K562 (cell line): ENCODE data around the gene ANKRD30A. TPM values are rescaled to one million over a fixed set of nuclear protein-coding genes. Genes with fewer than 3 reads are reported as not detected.

ENCODE experiments used
- ATAC-seq: fragments of 200-7000 bp; cut with Tn5 transposase; 3 replicates; pipeline ENCODE4 v1.9.1; 2020; ENCODE audit warnings: moderate library complexity
- BruUV-seq: library from RNA; stranded (reverse); fragments of 400-500 nt; replicated peaks from 2 replicates; lab custom pipeline; 2021; lab: Mats Ljungman, UMichigan
- CTCF ChIA-PET: fragments of 300-600 bp; formaldehyde crosslinking; extraction: SDS; loops from one replicate; lab custom pipeline; 2021; ENCODE audit warnings: low intra/inter-chr PET ratio; lab: Yijun Ruan, JAX
- POLR2A ChIA-PET: fragments of 300-600, 350-650 bp; sonication (Branson Sonifier 250); formaldehyde crosslinking; extraction: SDS; loops from one replicate; lab custom pipeline; 2021; ENCODE audit warnings: antibody characterized with exemption, inconsistent platforms; lab: Yijun Ruan, JAX
- DNase-seq, 4 experiments: peaks; one replicate each; pipeline versions ENCODE4 v3.0.0 to v3.0.0-alpha.2; 2011 to 2018; ENCODE audit warnings: low spot score in 3 of 4, mixed read lengths in 3 of 4; ENCODE audit errors: extremely low read depth in 1 of 4
- FAIRE-seq: peaks from 2 replicates; lab custom pipeline; 2011; peaks lifted over from hg19 to GRCh38; lab: Jason Lieb, UNC
- H2AFZ ChIP-seq: 2 replicates; pipeline ENCODE4 v1.6.0; 2011; ENCODE audit warnings: low read depth, low read length, control low read depth, inconsistent platforms
- H3K27ac ChIP-seq: fragments of 200-600 bp; 3 replicates; pipeline ENCODE4 v1.8.0; 2011; ENCODE audit warnings: low read depth, mild to moderate bottlenecking, control low read depth, inconsistent platforms, low read length, moderate library complexity, mixed read lengths; ENCODE audit errors: extremely low read depth
- H3K27me3 ChIP-seq, 2 experiments: fragments of 300-600 bp in 1 of 2; 2 replicates in 1 of 2; 3 replicates in 1 of 2; pipeline versions ENCODE4 v1.6.0 to v1.8.0; 2011; ENCODE audit warnings: inconsistent platforms in 2 of 2, low read length in 2 of 2, mild to moderate bottlenecking in 1 of 2, mixed read lengths in 1 of 2, moderate library complexity in 1 of 2; ENCODE audit not compliant: control insufficient read depth in 2 of 2, insufficient read depth in 2 of 2
- H3K36me3 ChIP-seq: fragments of 300-600 bp; 3 replicates; pipeline ENCODE4 v1.8.0; 2011; ENCODE audit warnings: mild to moderate bottlenecking, low read length, inconsistent platforms; ENCODE audit not compliant: control insufficient read depth, insufficient read depth
- H3K4me1 ChIP-seq, 2 experiments: fragments of 200-600 bp in 1 of 2; replicated peaks in 1 of 2; 2 replicates in 1 of 2; 3 replicates in 1 of 2; pipeline versions ENCODE4 v1.5.1 to v1.8.0; 2011; ENCODE audit warnings: inconsistent platforms in 2 of 2, low read length in 2 of 2, mild to moderate bottlenecking in 1 of 2, mixed read lengths in 1 of 2, moderate library complexity in 1 of 2; ENCODE audit not compliant: control insufficient read depth in 2 of 2, insufficient read depth in 2 of 2
- H3K4me2 ChIP-seq: 2 replicates; pipeline ENCODE4 v1.6.1; 2011; ENCODE audit warnings: low read length, control low read depth, inconsistent platforms, mixed read lengths; ENCODE audit not compliant: insufficient read depth
- H3K4me3 ChIP-seq: fragments of 200-600 bp; sonication (generic), shearing (Covaris generic); 2 replicates; pipeline ENCODE4 v1.5.1; 2016; ENCODE audit warnings: control low read depth, inconsistent platforms
- H3K79me2 ChIP-seq: fragments of 200-600 bp; 3 replicates; pipeline ENCODE4 v1.8.0; 2011; ENCODE audit warnings: low read length, inconsistent platforms; ENCODE audit not compliant: control insufficient read depth, insufficient read depth
- H3K9ac ChIP-seq, 2 experiments: 2 replicates each; pipeline versions ENCODE4 v1.6.0 to v1.6.1; 2011; ENCODE audit warnings: low read depth in 2 of 2, low read length in 2 of 2, control low read depth in 1 of 2, inconsistent platforms in 1 of 2, mild to moderate bottlenecking in 1 of 2, mixed read lengths in 1 of 2; ENCODE audit not compliant: insufficient read depth in 1 of 2
- H3K9me1 ChIP-seq: one replicate; pipeline ENCODE4 v1.6.0; 2011; ENCODE audit warnings: inconsistent platforms, mild to moderate bottlenecking, low read length, moderate library complexity; ENCODE audit not compliant: control insufficient read depth, insufficient read depth
- H3K9me3 ChIP-seq: replicated peaks from 2 replicates; pipeline ENCODE4 v1.5.1; 2011; ENCODE audit warnings: low read depth, low read length, inconsistent platforms; ENCODE audit not compliant: control insufficient read depth, insufficient read depth
- H4K20me1 ChIP-seq: replicated peaks from 2 replicates; pipeline ENCODE4 v1.6.1; 2011; ENCODE audit warnings: low read length, inconsistent platforms, mixed read lengths; ENCODE audit not compliant: control insufficient read depth, insufficient read depth
- BHLHE40 ChIP-seq: IDR thresholded peaks from 2 replicates; pipeline ENCODE4 v1.6.1; 2011; ENCODE audit warnings: low read length, improper control_type of control experiment
- EP300 ChIP-seq: IDR thresholded peaks from 2 replicates; pipeline ENCODE4 v1.6.1; 2012; ENCODE audit warnings: low read length, improper control_type of control experiment
- FOXJ2 ChIP-seq: fragments of 200-800 bp; sonication (Bioruptor generic); IDR thresholded peaks from 2 replicates; pipeline ENCODE4 v1.6.1; 2016; ENCODE audit warnings: missing genetic modification characterization, missing compliant biosample characterization
- FOXK2 ChIP-seq, 2 experiments: fragments of 450-650 bp; IDR thresholded peaks in 1 of 2; conservative IDR thresholded peaks in 1 of 2; 2 replicates each; pipeline ENCODE4 v1.6.1; 2016; ENCODE audit warnings: low read depth in 2 of 2, mild to moderate bottlenecking in 1 of 2
- PRPF4 ChIP-seq: fragments of 200-400 bp; formaldehyde crosslinking; IDR thresholded peaks from one replicate; pipeline ENCODE4 v1.6.1; 2017; ENCODE audit warnings: low read length, low read depth, mild to moderate bottlenecking; ENCODE audit not compliant: insufficient read depth, poor library complexity, severe bottlenecking
- RHOXF2B ChIP-seq: fragments of 250-450 bp; sonication (Bioruptor Pico); conservative IDR thresholded peaks from 2 replicates; pipeline ENCODE4 v1.5.1; 2021
- SLC30A9 ChIP-seq: fragments of 250-450 bp; sonication (Bioruptor Pico); IDR thresholded peaks from 2 replicates; pipeline ENCODE4 v1.8.0; 2022; ENCODE audit warnings: mild to moderate bottlenecking, moderate library complexity
- U2AF1 ChIP-seq: fragments of 200-400 bp; formaldehyde crosslinking; optimal IDR thresholded peaks from 2 replicates; pipeline ENCODE3; 2017; ENCODE audit warnings: mild to moderate bottlenecking, low read depth, low read length, moderate library complexity
- ZBTB9 ChIP-seq: fragments of 450-650 bp; formaldehyde crosslinking; IDR thresholded peaks from 2 replicates; pipeline ENCODE4 v1.4.0; 2020; ENCODE audit warnings: mild to moderate bottlenecking, moderate library complexity
- ZNF12 ChIP-seq: sonication (generic); formaldehyde crosslinking; IDR thresholded peaks from 2 replicates; pipeline ENCODE4 v1.4.0; 2020; ENCODE audit warnings: mild to moderate bottlenecking, missing genetic modification reagents
- ZNF24 ChIP-seq: fragments of 450-650 bp; IDR thresholded peaks from 2 replicates; pipeline ENCODE4 v1.6.1; 2016
- ZZZ3 ChIP-seq: fragments of 450-650 bp; IDR thresholded peaks from 2 replicates; pipeline ENCODE4 v1.6.1; 2016; ENCODE audit warnings: antibody characterized with exemption, mild to moderate bottlenecking, moderate library complexity
- WGBS: fragments of 100-300 bp; shearing (Covaris generic); methylation state at CpG from one replicate; pipeline ENCODE4 v1.1.6; 2016; ENCODE audit warnings: low coverage, mixed read lengths; ENCODE audit not compliant: insufficient coverage; ENCODE audit errors: missing lambda C conversion rate; 5-methylcytosine and 5-hydroxymethylcytosine counted together
- in situ Hi-C: fragments of 300-500 bp; cut with MboI; formaldehyde crosslinking; loops from 4 replicates; pipeline ENCODE4 v1.15.0; 2018; ENCODE audit warnings: inconsistent platforms, mixed read lengths
- intact Hi-C: fragments of 100-400 bp; cut with micrococcal nuclease; formaldehyde crosslinking; loops from 2 replicates; pipeline ENCODE4 v1.14.2; 2022
- polyA plus RNA-seq, 8 experiments: library from polyadenylated mRNA; depleted of rRNA in 4 of 8; stranded (reverse) in 5 of 8; unstranded in 3 of 8; fragments of >200 nt; fragmentation: Nextera tagmentation in 2 of 8; fragmentation: Illumina TruSeq in 1 of 8; extraction: Ambion mirVana in 2 of 8; extraction: Trizol in 1 of 8; gene quantifications; 2 replicates each; pipeline versions ENCODE4 v1.2.1 to v1.2.3, GENCODE V29; 2011 to 2014; ENCODE audit warnings: inconsistent platforms in 1 of 8, missing spikeins in 1 of 8
- total RNA-seq, 7 experiments: library from RNA; depleted of rRNA in 6 of 7; stranded (reverse); fragments of >200 nt in 6 of 7; fragmentation: Illumina TruSeq in 2 of 7; extraction: Trizol in 2 of 7; gene quantifications; 2 replicates each; pipeline versions ENCODE4 v1.2.1 to v1.2.3, GENCODE V29; 2011 to 2021; ENCODE audit warnings: low replicate concordance in 1 of 7
- TF ChIP-seq, protein P1 (sequence below): sonication (generic); formaldehyde crosslinking; IDR thresholded peaks from 2 replicates; pipeline ENCODE4 v1.4.0; 2020; ENCODE audit warnings: mild to moderate bottlenecking, missing genetic modification reagents
- TF ChIP-seq, protein P2 (sequence below): sonication (generic); formaldehyde crosslinking; IDR thresholded peaks from 2 replicates; pipeline ENCODE4 v1.8.0; 2022; ENCODE audit warnings: missing genetic modification reagents, mild to moderate bottlenecking, borderline replicate concordance

Gene ANKRD30A
- total and polyA plus RNA-seq, 9 of the 15 experiments (the other 6 are each of a cell fraction or from before 2014, with no cell fraction given), result 0.04 to 0.09 (median 0.07) TPM; not detected in 6

- TF ChIP-seq ZZZ3 (no peak), EP300 (no peak), RHOXF2B (no peak), SLC30A9 (CRISPR knock-in tag) (no peak)
- TF ChIP-seq, protein P1, sequence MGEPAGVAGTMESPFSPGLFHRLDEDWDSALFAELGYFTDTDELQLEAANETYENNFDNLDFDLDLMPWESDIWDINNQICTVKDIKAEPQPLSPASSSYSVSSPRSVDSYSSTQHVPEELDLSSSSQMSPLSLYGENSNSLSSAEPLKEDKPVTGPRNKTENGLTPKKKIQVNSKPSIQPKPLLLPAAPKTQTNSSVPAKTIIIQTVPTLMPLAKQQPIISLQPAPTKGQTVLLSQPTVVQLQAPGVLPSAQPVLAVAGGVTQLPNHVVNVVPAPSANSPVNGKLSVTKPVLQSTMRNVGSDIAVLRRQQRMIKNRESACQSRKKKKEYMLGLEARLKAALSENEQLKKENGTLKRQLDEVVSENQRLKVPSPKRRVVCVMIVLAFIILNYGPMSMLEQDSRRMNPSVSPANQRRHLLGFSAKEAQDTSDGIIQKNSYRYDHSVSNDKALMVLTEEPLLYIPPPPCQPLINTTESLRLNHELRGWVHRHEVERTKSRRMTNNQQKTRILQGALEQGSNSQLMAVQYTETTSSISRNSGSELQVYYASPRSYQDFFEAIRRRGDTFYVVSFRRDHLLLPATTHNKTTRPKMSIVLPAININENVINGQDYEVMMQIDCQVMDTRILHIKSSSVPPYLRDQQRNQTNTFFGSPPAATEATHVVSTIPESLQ, result no peak
Observed at GRCh38 chr10:37314350-37314749, 189.0 kb downstream of the ANKRD30A start (continued).

DNA sequence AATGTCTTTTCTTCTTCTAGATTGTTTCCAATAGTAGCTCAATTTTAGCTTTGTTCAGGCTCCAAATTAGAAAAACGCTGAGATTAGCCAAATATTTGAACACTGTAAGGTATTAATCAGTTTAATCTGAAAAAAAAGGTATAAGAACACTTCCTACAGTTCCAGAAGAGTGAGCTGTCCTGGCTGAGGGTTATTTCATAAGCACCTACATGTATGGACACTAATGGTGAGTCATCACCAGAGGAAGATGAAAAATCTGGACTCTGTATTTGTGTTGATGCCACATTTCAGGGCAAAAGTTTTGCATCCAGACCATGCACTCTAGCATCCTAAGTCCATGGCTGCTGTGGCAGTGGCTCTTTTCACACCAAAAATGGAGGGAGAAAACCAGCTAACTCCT, 189.5 kb downstream of the ANKRD30A start:
- H3K4me1 ChIP-seq, result no peaks in the 10 kb centered on the region
- no peaks in the 10 kb centered on the region for H3K9me1 ChIP-seq
- no peaks in the 10 kb centered on the region for H3K36me3 ChIP-seq
- no peak overlapping the region for H2AFZ ChIP-seq
- TF ChIP-seq, protein P2, sequence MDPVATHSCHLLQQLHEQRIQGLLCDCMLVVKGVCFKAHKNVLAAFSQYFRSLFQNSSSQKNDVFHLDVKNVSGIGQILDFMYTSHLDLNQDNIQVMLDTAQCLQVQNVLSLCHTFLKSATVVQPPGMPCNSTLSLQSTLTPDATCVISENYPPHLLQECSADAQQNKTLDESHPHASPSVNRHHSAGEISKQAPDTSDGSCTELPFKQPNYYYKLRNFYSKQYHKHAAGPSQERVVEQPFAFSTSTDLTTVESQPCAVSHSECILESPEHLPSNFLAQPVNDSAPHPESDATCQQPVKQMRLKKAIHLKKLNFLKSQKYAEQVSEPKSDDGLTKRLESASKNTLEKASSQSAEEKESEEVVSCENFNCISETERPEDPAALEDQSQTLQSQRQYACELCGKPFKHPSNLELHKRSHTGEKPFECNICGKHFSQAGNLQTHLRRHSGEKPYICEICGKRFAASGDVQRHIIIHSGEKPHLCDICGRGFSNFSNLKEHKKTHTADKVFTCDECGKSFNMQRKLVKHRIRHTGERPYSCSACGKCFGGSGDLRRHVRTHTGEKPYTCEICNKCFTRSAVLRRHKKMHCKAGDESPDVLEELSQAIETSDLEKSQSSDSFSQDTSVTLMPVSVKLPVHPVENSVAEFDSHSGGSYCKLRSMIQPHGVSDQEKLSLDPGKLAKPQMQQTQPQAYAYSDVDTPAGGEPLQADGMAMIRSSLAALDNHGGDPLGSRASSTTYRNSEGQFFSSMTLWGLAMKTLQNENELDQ (CRISPR knock-in tag), result no peak
- TF ChIP-seq BHLHE40 (no peak), U2AF1 (no peak), ZNF12 (CRISPR knock-in tag) (no peak), PRPF4 (no peak), ZNF24 (no peak), FOXJ2 (tag) (no peak), ZBTB9 (CRISPR knock-in tag) (no peak), FOXK2 (conservative IDR thresholded peaks at IDR 0.05 in 1 of 2, IDR thresholded peaks at IDR 0.05 in 1 of 2; ENCODE audit: low read depth in 2 of 2) (no peak)
- CTCF ChIA-PET, result no interaction called here
- no peaks in the 10 kb centered on the region for H3K27me3 ChIP-seq
- in situ Hi-C loops (no loop called here), intact Hi-C loops (no loop called here)
- no TSS peak for BruUV-seq
- no peak overlapping the region for H3K9ac ChIP-seq
- H3K27ac ChIP-seq, result no peak overlapping the region
- ATAC-seq, result no peak
- DNase-seq, result no peak
- WGBS, result 0% methylated on average over 1 of the region's 1 CpG
- no peaks in the 10 kb centered on the region for H3K79me2 ChIP-seq
- no peaks in the 10 kb centered on the region for H4K20me1 ChIP-seq
- no peak for FAIRE-seq
- H3K9me3 ChIP-seq, result no peaks in the 10 kb centered on the region
- no peak overlapping the region for H3K4me3 ChIP-seq
- H3K4me2 ChIP-seq, result no peak overlapping the region
- POLR2A ChIA-PET, result no interaction called here
